Smooth muscle cell (in vitro differentiated cells): ENCODE results near the gene KCND3. TPM values are rescaled to one million over a fixed set of nuclear protein-coding genes. Genes with fewer than 3 reads are reported as not detected.

Experiments used
- DNase-seq: peaks from one replicate; lab custom pipeline; 2025; ENCODE audit not compliant: unreplicated experiment; lab: John Stamatoyannopoulos, UW
- H2AFZ ChIP-seq: fragments of 200-600 bp; sonication (generic); 2 replicates; pipeline ENCODE4 v1.6.0; 2016; ENCODE audit warnings: antibody characterized with exemption, low read depth, mild to moderate bottlenecking
- H3F3A ChIP-seq: fragments of 200-600 bp; sonication (generic); 2 replicates; pipeline ENCODE4 v1.6.0; 2017; ENCODE audit warnings: antibody characterized with exemption, low read depth
- H3K27ac ChIP-seq: fragments of 200-600 bp; sonication (generic); 2 replicates; pipeline ENCODE4 v1.5.1; 2016; ENCODE audit warnings: low read depth, mild to moderate bottlenecking
- H3K27me3 ChIP-seq: fragments of 200-600 bp; sonication (generic); 2 replicates; pipeline ENCODE4 v1.6.1; 2016; ENCODE audit warnings: low read depth, mild to moderate bottlenecking
- H3K36me3 ChIP-seq: fragments of 200-600 bp; sonication (generic); 2 replicates; pipeline ENCODE4 v1.5.1; 2016; ENCODE audit warnings: low read depth
- H3K4me1 ChIP-seq: fragments of 200-600 bp; sonication (generic); 2 replicates; pipeline ENCODE4 v1.5.1; 2016; ENCODE audit warnings: low read depth
- H3K4me2 ChIP-seq: fragments of 200-600 bp; sonication (generic); 2 replicates; pipeline ENCODE4 v1.6.0; 2016; ENCODE audit warnings: mild to moderate bottlenecking
- H3K4me3 ChIP-seq: fragments of 200-600 bp; sonication (generic); 2 replicates; pipeline ENCODE4 v1.5.1; 2016; ENCODE audit warnings: mild to moderate bottlenecking
- H3K79me2 ChIP-seq: fragments of 200-600 bp; sonication (generic); 2 replicates; pipeline ENCODE4 v1.6.0; 2016; ENCODE audit warnings: low read depth, mild to moderate bottlenecking
- H3K9ac ChIP-seq: fragments of 200-600 bp; sonication (generic); 2 replicates; pipeline ENCODE4 v1.6.0; 2016; ENCODE audit warnings: low read depth
- H3K9me3 ChIP-seq: fragments of 200-600 bp; sonication (generic); replicated peaks from 2 replicates; pipeline ENCODE4 v1.5.1; 2016; ENCODE audit warnings: low read depth
- H4K20me1 ChIP-seq: fragments of 200-600 bp; sonication (generic); 2 replicates; pipeline ENCODE4 v1.6.0; 2016; ENCODE audit warnings: low read depth
- CTCF ChIP-seq: fragments of 200-600 bp; sonication (generic); IDR thresholded peaks from 2 replicates; pipeline ENCODE4 v1.5.1; 2017; ENCODE audit warnings: borderline replicate concordance, mild to moderate bottlenecking, antibody characterized with exemption; ENCODE audit not compliant: insufficient read depth, poor library complexity, severe bottlenecking
- WGBS: methylation state at CpG from one replicate; pipeline ENCODE4 v1.1.7; 2016; ENCODE audit warnings: low lambda C conversion rate; 5-methylcytosine and 5-hydroxymethylcytosine counted together
- polyA plus RNA-seq: library from polyadenylated mRNA; unstranded; fragments of >200 nt; fragmentation: Nextera tagmentation; extraction: Ambion mirVana; gene quantifications from 2 replicates; pipeline ENCODE4 v1.2.1, GENCODE V29; 2016
- total RNA-seq: library from RNA; depleted of rRNA; stranded (reverse); fragments of >200 nt; gene quantifications from 2 replicates; pipeline ENCODE4 v1.2.3, GENCODE V29; 2014

KCND3 gene
- total and polyA plus RNA-seq, 2 experiments from 2014 or later: 0.97 to 2.2 TPM

- Histone ChIP-seq H3K4me2 (no peak overlapping the region), H2AFZ (no peak overlapping the region), H3F3A (no peaks in the 10 kb centered on the region), H3K4me3 (no peak overlapping the region), H3K9ac (no peak overlapping the region), H3K36me3 (no peaks in the 10 kb centered on the region), H3K27ac (no peak overlapping the region), H3K79me2 (no peaks in the 10 kb centered on the region), H3K9me3 (no peaks in the 10 kb centered on the region), H3K27me3 (peaks cover 18% of the 10 kb centered on the region), H3K4me1 (no peaks in the 10 kb centered on the region), H4K20me1 (no peaks in the 10 kb centered on the region)
- no peak for TF ChIP-seq CTCF
- WGBS: 62% methylated on average over 1 of the region's 1 CpG
- no peak for DNase-seq
These were observed 10.6 kb upstream of the KCND3 start for GRCh38 chr1:112000048-112000447.

- no peaks in the 10 kb centered on the region for H4K20me1 ChIP-seq
- no peaks in the 10 kb centered on the region for H3F3A ChIP-seq
- no peaks in the 10 kb centered on the region for H3K36me3 ChIP-seq
- no peaks in the 10 kb centered on the region for H3K9me3 ChIP-seq
- no peak overlapping the region for H3K27ac ChIP-seq
- TF ChIP-seq CTCF: no peak
- no peaks in the 10 kb centered on the region for H3K4me1 ChIP-seq
- no peak for DNase-seq
- no peak overlapping the region for H3K4me3 ChIP-seq
- no peaks in the 10 kb centered on the region for H3K79me2 ChIP-seq
- H3K9ac ChIP-seq: no peak overlapping the region
- peaks cover 18% of the 10 kb centered on the region for H3K27me3 ChIP-seq
- no peak overlapping the region for H3K4me2 ChIP-seq
- H2AFZ ChIP-seq: no peak overlapping the region
These were observed 8.9 kb upstream of the KCND3 start for GRCh38 chr1:111998332-111998731.

GRCh38 chr1:111992476-111992875, 3.0 kb upstream of the KCND3 start:
- peaks cover 25% of the 10 kb centered on the region for H3K4me1 ChIP-seq
- no peaks in the 10 kb centered on the region for H3K9me3 ChIP-seq
- TF ChIP-seq CTCF: no peak
- 43% methylated on average over 10 of the region's 10 CpGs for WGBS
- no peaks in the 10 kb centered on the region for H4K20me1 ChIP-seq
- peak overlapping the region; percentile 72 for H3K27ac ChIP-seq
- no peaks in the 10 kb centered on the region for H3K79me2 ChIP-seq
- H3K4me2 ChIP-seq: peak overlapping the region; percentile 99
- H3K27me3 ChIP-seq: peaks cover 34% of the 10 kb centered on the region
- no peak overlapping the region for H3K9ac ChIP-seq
- peak overlapping the region; percentile 63 for H2AFZ ChIP-seq
- H3F3A ChIP-seq: no peaks in the 10 kb centered on the region
- H3K4me3 ChIP-seq: no peak overlapping the region
- DNase-seq: no peak
- no peaks in the 10 kb centered on the region for H3K36me3 ChIP-seq

- H4K20me1 ChIP-seq: no peaks in the 10 kb centered on the region
- TF ChIP-seq CTCF: no peak
- H2AFZ ChIP-seq: no peak overlapping the region
- H3K4me2 ChIP-seq: peak overlapping the region; percentile 99
- H3K4me3 ChIP-seq: peak overlapping the region; percentile 66
- peaks cover 25% of the 10 kb centered on the region for H3K4me1 ChIP-seq
- H3F3A ChIP-seq: no peaks in the 10 kb centered on the region
- H3K9ac ChIP-seq: no peak overlapping the region
- no peaks in the 10 kb centered on the region for H3K79me2 ChIP-seq
- no peak for DNase-seq
- H3K27ac ChIP-seq: no peak overlapping the region
- peaks cover 42% of the 10 kb centered on the region for H3K27me3 ChIP-seq
- H3K36me3 ChIP-seq: no peaks in the 10 kb centered on the region
- WGBS: 5% methylated on average over 37 of the region's 37 CpGs
- H3K9me3 ChIP-seq: no peaks in the 10 kb centered on the region
These were observed 1.6 kb upstream of the KCND3 start for GRCh38 chr1:111990878-111991718.
